A673 (cell line): Measurements from ENCODE around the gene PFKFB4. TPM values are rescaled to one million over a fixed set of nuclear protein-coding genes. Genes with fewer than 3 reads are reported as not detected.

ENCODE experiments used
- BruUV-seq: library from RNA; stranded (reverse); fragments of 400-500 nt; replicated peaks from 2 replicates; lab custom pipeline; 2021; lab: Mats Ljungman, UMichigan
- CTCF ChIA-PET: fragments of 300-600 bp; sonication (Branson Sonifier 250); formaldehyde crosslinking; loops from one replicate; lab custom pipeline; 2022; ENCODE audit warnings: antibody characterized with exemption; lab: Charles Lee
- POLR2A ChIA-PET: fragments of 300-600 bp; sonication (Branson Sonifier 250); formaldehyde crosslinking; loops from one replicate; lab custom pipeline; 2022; ENCODE audit warnings: antibody characterized with exemption; ENCODE audit not compliant: low non-redundant PET; lab: Charles Lee
- DNase-seq: peaks from one replicate; pipeline ENCODE4 v3.0.0-alpha.2; 2015; ENCODE audit warnings: low spot score
- H3K27ac ChIP-seq: fragments of 200-600 bp; sonication (generic); 2 replicates; pipeline ENCODE4 v1.5.1; 2016; ENCODE audit warnings: mixed run types, low read depth, mild to moderate bottlenecking, mixed read lengths, antibody characterized with exemption, low read length; ENCODE audit not compliant: poor library complexity, severe bottlenecking
- H3K27me3 ChIP-seq: fragments of 200-600 bp; sonication (generic); replicated peaks from 2 replicates; pipeline ENCODE4 v1.6.1; 2017; ENCODE audit warnings: mixed run types, low read depth, mild to moderate bottlenecking, mixed read lengths, antibody characterized with exemption, low read length; ENCODE audit not compliant: insufficient read depth, poor library complexity
- H3K36me3 ChIP-seq: fragments of 200-600 bp; sonication (generic); 2 replicates; pipeline ENCODE4 v1.6.1; 2016; ENCODE audit warnings: mixed run types, mild to moderate bottlenecking, mixed read lengths, antibody characterized with exemption, low read length; ENCODE audit not compliant: insufficient read depth, poor library complexity, severe bottlenecking
- H3K4me1 ChIP-seq: fragments of 200-600 bp; sonication (generic); 2 replicates; pipeline ENCODE4 v1.6.1; 2017; ENCODE audit warnings: mixed run types, mild to moderate bottlenecking, mixed read lengths, antibody characterized with exemption, low read length; ENCODE audit not compliant: insufficient read depth, poor library complexity, severe bottlenecking
- H3K4me3 ChIP-seq: fragments of 200-600 bp; sonication (generic); 2 replicates; pipeline ENCODE4 v1.5.1; 2016; ENCODE audit warnings: low read depth, mixed run types, mild to moderate bottlenecking, mixed read lengths, low read length; ENCODE audit not compliant: poor library complexity, severe bottlenecking
- H3K9me3 ChIP-seq: fragments of 200-600 bp; sonication (generic); 2 replicates; pipeline ENCODE4 v1.6.1; 2016; ENCODE audit warnings: mixed run types, low read depth, mild to moderate bottlenecking, mixed read lengths, antibody characterized with exemption, low read length; ENCODE audit not compliant: poor library complexity, severe bottlenecking
- EZH2 ChIP-seq: fragments of 200-600 bp; sonication (generic); IDR thresholded peaks from 2 replicates; pipeline ENCODE4 v1.6.1; 2017; ENCODE audit warnings: borderline replicate concordance, low read depth, mild to moderate bottlenecking, mixed read lengths, antibody characterized with exemption, low read length; ENCODE audit not compliant: poor library complexity, severe bottlenecking
- intact Hi-C: fragments of 100-400 bp; cut with micrococcal nuclease; formaldehyde crosslinking; loops from one replicate; pipeline ENCODE4 v1.10.0; 2022; ENCODE audit not compliant: unreplicated experiment
- total RNA-seq: library from RNA; stranded (reverse); gene quantifications from 2 replicates; pipeline ENCODE4 v1.2.3, GENCODE V29; 2021
- TF ChIP-seq, protein P1 (sequence below): fragments of 300-800, 200-600 bp; sonication (generic); conservative IDR thresholded peaks from 2 replicates; pipeline ENCODE4 v1.5.1; 2017; ENCODE audit warnings: low read depth, mild to moderate bottlenecking, antibody characterized with exemption, low read length, moderate library complexity, mixed read lengths

The PFKFB4 gene
- total RNA-seq, 1 experiment from 2014 or later = 5.0 TPM

DNA sequence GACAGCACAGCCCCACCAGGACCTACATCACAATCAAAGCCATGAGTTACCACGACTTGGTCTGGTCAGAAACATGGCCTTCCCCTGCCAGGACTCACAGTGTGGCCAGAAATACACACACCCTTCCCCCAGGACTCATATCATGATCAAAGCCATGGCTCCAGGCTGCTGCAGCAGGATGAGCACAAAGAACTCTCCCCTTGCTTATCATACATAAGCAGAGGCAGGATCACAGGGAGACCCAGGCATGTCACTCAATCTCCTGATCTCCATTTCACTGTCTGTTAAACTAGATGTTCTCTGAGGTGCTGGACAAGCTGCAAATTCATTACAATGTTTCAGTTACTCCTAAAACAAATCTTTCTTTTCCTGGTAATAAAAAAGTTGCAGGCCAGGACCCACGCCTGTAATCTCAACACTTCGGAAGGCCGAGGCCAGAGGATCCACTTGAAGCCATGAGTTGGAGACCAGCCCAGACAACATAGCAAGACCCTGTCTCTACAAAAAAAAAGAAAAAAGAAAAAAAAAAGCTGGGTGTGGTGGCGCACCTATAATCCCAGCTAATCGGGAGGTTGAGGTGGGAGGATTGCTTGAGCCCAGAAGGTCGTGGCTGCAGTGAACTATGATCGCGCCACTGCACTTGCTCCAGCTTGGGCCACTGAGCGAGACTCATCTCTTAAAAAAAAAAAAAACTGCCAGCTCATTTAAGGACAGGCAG, 1.2 kb downstream of the PFKFB4 start:
- ChIA-PET CTCF (no interaction called here), POLR2A (no interaction called here)
- Histone ChIP-seq H3K27ac (no peak overlapping the region), H3K4me1 (no peaks in the 10 kb centered on the region), H3K9me3 (no peaks in the 10 kb centered on the region), H3K27me3 (no peaks in the 10 kb centered on the region), H3K4me3 (peak overlapping the region; percentile 60), H3K36me3 (no peaks in the 10 kb centered on the region)
- no TSS peak for BruUV-seq
- intact Hi-C loops = no loop called here
- no peak for DNase-seq
- TF ChIP-seq, protein P1, sequence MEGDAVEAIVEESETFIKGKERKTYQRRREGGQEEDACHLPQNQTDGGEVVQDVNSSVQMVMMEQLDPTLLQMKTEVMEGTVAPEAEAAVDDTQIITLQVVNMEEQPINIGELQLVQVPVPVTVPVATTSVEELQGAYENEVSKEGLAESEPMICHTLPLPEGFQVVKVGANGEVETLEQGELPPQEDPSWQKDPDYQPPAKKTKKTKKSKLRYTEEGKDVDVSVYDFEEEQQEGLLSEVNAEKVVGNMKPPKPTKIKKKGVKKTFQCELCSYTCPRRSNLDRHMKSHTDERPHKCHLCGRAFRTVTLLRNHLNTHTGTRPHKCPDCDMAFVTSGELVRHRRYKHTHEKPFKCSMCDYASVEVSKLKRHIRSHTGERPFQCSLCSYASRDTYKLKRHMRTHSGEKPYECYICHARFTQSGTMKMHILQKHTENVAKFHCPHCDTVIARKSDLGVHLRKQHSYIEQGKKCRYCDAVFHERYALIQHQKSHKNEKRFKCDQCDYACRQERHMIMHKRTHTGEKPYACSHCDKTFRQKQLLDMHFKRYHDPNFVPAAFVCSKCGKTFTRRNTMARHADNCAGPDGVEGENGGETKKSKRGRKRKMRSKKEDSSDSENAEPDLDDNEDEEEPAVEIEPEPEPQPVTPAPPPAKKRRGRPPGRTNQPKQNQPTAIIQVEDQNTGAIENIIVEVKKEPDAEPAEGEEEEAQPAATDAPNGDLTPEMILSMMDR = no peak
- TF ChIP-seq EZH2 = no peak

DNA sequence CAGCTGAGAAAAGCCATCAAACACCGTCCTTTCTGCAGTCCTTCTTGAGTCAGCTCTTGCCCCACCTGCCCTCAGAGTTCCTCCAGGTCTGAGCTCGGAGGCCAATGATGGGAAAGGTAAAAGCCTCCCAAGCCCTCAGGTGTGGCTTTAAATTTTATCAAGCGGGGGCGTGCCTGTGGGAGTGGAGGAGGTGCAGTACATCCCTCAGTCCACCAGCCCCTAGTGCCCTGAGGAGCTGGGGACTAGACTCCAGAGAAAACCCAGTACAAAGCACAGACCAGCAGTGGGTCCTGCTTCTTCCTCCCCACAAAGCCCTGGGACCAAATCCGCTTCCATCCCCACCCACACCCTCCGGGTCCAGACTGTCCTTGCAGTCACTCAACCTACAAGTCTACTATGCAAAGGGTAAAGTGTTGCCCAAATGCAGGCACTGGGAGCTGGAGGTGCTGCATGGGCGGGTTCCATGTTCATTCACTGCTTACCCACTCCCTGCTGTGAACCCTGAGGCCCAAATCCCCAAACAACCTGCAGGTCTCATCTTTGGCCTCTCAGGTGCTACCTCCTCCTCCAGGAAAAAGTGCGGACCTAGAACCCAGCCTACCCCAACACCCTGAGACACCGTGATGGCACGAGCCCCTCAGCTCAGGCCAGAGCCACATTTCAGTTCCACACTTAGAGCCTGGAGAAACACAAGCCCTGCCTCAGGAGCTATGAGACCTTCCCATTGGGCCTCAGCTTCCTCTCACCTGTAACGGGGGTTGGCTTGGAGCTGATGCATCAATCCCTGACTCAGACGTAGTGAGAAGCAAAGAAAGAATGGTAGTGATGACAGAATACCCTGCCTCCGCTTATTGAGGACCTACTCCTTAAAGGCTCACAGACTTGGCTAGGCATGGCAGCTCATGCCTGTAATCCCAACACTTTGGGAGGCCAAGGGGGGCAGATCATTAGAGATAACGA, 2.4 kb downstream of the PFKFB4 start:
- BruUV-seq = no TSS peak
- H3K4me3 ChIP-seq = no peak overlapping the region
- intact Hi-C loops = no loop called here

DNA sequence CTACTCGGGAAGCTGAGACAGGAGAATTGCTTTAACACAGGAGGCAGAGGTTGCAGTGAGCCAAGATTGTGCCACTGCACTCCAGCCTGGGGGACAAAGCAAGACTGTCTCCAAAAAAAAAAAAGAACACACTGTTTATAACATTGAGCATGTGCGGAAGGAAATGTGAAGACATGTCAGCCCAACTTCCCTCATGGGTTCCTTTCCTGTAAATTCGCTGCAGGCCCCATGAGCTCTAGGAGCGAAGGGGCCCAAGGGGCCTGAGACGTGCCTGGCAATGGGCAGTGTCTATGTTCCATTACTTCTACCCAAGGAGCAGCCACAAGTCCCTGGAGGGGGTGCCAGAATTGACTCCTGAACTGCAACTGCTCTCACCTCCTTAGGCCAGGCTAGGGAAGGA, 3.2 kb downstream of the PFKFB4 start:
- ChIA-PET POLR2A (no interaction called here), CTCF (no interaction called here)

More for the DNA sequence above, 2.4 kb downstream of the PFKFB4 start:
- no peak for TF ChIP-seq EZH2
- TF ChIP-seq, protein P1 = no peak
- Histone ChIP-seq H3K4me1 (no peaks in the 10 kb centered on the region), H3K36me3 (no peaks in the 10 kb centered on the region), H3K27me3 (no peaks in the 10 kb centered on the region), H3K9me3 (no peaks in the 10 kb centered on the region), H3K27ac (no peak overlapping the region)
- CTCF ChIA-PET = no interaction called here
- POLR2A ChIA-PET = no interaction called here
- no peak for DNase-seq

More for the DNA sequence above, 3.2 kb downstream of the PFKFB4 start:
- no peak for TF ChIP-seq EZH2
- TF ChIP-seq, protein P1 = no peak
- DNase-seq = no peak
- no TSS peak for BruUV-seq
- no peaks in the 10 kb centered on the region for H3K4me1 ChIP-seq
- H3K4me3 ChIP-seq = no peak overlapping the region
- no peaks in the 10 kb centered on the region for H3K9me3 ChIP-seq
- no peak overlapping the region for H3K27ac ChIP-seq
- no peaks in the 10 kb centered on the region for H3K36me3 ChIP-seq
- intact Hi-C loops = no loop called here
- no peaks in the 10 kb centered on the region for H3K27me3 ChIP-seq
